Measurements from ENCODE around the gene SH3BGRL2. TPM values are rescaled to one million over a fixed set of nuclear protein-coding genes. Genes with fewer than 3 reads are reported as not detected.

SH3BGRL2 gene
- total and polyA plus RNA-seq, 2 of the 8 experiments (the other 6 are each of a cell fraction or from before 2014, with no cell fraction given): 6.0 to 20.3 TPM

- no peak for DNase-seq (ENCODE audit: low read depth in 1 of 2, low spot score in 2 of 2)
- FAIRE-seq: no peak
- Histone ChIP-seq H3K23me2 (ENCODE audit: low read depth, low read length) (no peaks in the 10 kb centered on the region), H3K18ac (ENCODE audit: extremely low read depth, low read length) (no peak overlapping the region), H4K5ac (ENCODE audit: insufficient read length, low read depth, low read length) (no peak overlapping the region), H2BK15ac (ENCODE audit: low read length) (no peak overlapping the region), H3K36me3 (ENCODE audit: control insufficient read depth in 2 of 4, insufficient read depth in 4 of 4, low read length in 3 of 4) (no peaks in the 10 kb centered on the region; a peak in 1 of 8 replicates), H4K91ac (replicated peaks; ENCODE audit: insufficient read length, low read length) (no peak overlapping the region), H3K56ac (replicated peaks; ENCODE audit: insufficient read length, low read depth, low read length) (no peak overlapping the region), H2BK120ac (replicated peaks; ENCODE audit: low read depth, low read length) (no peak overlapping the region), H3K79me2 (ENCODE audit: control insufficient read depth in 1 of 2, insufficient read depth in 2 of 2, low read length in 2 of 2) (no peaks in the 10 kb centered on the region), H3K79me1 (ENCODE audit: low read depth, low read length) (no peaks in the 10 kb centered on the region; the same call in 1 of the 2 replicates), H3K9me3 (ENCODE audit: insufficient read depth in 2 of 2, low read depth in 1 of 2, low read length in 1 of 2) (no peaks in the 10 kb centered on the region), H2AK5ac (ENCODE audit: low read depth, low read length) (no peak overlapping the region), H2BK12ac (ENCODE audit: low read depth, low read length) (no peak overlapping the region), H4K20me1 (replicated peaks in 1 of 2; ENCODE audit: control insufficient read depth in 1 of 2, insufficient read depth in 2 of 2, low read length in 2 of 2) (peaks cover 0 to 3% of the 10 kb centered on the region in 2 experiments), H2AFZ (ENCODE audit: low read length) (no peak overlapping the region), H4K8ac (ENCODE audit: extremely low read depth, insufficient read depth, low read length) (no peak overlapping the region), H3K4me2 (ENCODE audit: insufficient read depth in 1 of 2, low read depth in 2 of 2, low read length in 2 of 2) (no peak overlapping the region), H2BK5ac (ENCODE audit: low read depth, low read length) (no peak overlapping the region), H3K14ac (ENCODE audit: insufficient read length) (no peak overlapping the region), H3K4ac (replicated peaks; ENCODE audit: insufficient read length, low read depth, low read length) (no peak overlapping the region), H3K27me3 (replicated peaks in 1 of 4; ENCODE audit: control insufficient read depth in 3 of 4, extremely low read depth in 1 of 4, insufficient read depth in 3 of 4, low read length in 3 of 4) (no peaks in the 10 kb centered on the region), H3K4me1 (replicated peaks in 1 of 4; ENCODE audit: control insufficient read depth in 3 of 4, insufficient read depth in 4 of 4, low read length in 3 of 4) (peaks cover 0 to 5% (median 4%) of the 10 kb centered on the region in 4 experiments; a peak in 5 of 7 replicates), H3K4me3 (ENCODE audit: extremely low read depth in 1 of 4, insufficient read depth in 2 of 4, low read depth in 3 of 4, low read length in 4 of 4) (no peak overlapping the region), H2BK20ac (ENCODE audit: low read length) (no peak overlapping the region), H3K27ac (ENCODE audit: low read depth, low read length) (no peak overlapping the region), H3K9ac (replicated peaks in 1 of 4; ENCODE audit: extremely low read depth in 1 of 4, low read depth in 3 of 4, low read length in 3 of 4) (no peak overlapping the region), H3K23ac (ENCODE audit: insufficient read length) (no peak overlapping the region)
- WGBS, 2 experiments (ENCODE audit: extremely low coverage in 1 of 2, insufficient coverage in 1 of 2, insufficient read length in 1 of 2, insufficient replicate concordance in 2 of 2, low coverage in 1 of 2, low lambda C conversion rate in 2 of 2, missing lambda C conversion rate in 1 of 2): 70% methylated on average over 2 of the region's 2 CpGs; no CpG with 5 or more reads in 1 of the 2 experiments
- CTCF ChIA-PET (ENCODE audit: partially characterized antibody): interaction anchor here (0.6 to 4.2 kb wide), 42 partner anchors 9 to 662 kb away, joined by 3 to 25 read pairs (median 4); partner anchors contain the start of genes LCA5 and SH3BGRL2
- TF ChIP-seq RAD21 (IDR thresholded peaks at IDR 0.05 in 1 of 2, conservative IDR thresholded peaks at IDR 0.05 in 1 of 2; ENCODE audit: low read depth in 2 of 2, low read length in 2 of 2) (peak; percentile 80 to 83), TCF12 (IDR thresholded peaks at IDR 0.05; ENCODE audit: low read depth, low read length) (no peak), CTCF (IDR thresholded peaks at IDR 0.05; ENCODE audit: control extremely low read depth in 1 of 3, insufficient read depth in 1 of 3, low read depth in 1 of 3, low read length in 3 of 3) (peak in 2 of 3 experiments; percentile 37 to 62; a peak in 2 of 4 replicates)
- POLR2A ChIA-PET (ENCODE audit: partially characterized antibody): interaction anchor here (1.2 kb wide), 2 partner anchors 24 to 51 kb away, joined by 3 to 4 read pairs; no protein-coding TSS in a partner anchor
These were observed 41.5 kb downstream of the SH3BGRL2 start for GRCh38 chr6:79672631-79673111.

All from H1 (cell line).